HepG2 (cell line): ENCODE results near the gene HSF4. TPM values are rescaled to one million over a fixed set of nuclear protein-coding genes. Genes with fewer than 3 reads are reported as not detected.
A peak's percentile ranks its signal among the peaks of the same experiment; 100 is the strongest.

ENCODE experiments used
- AGO2 ChIP-seq: fragments of 200-400 bp; formaldehyde crosslinking; optimal IDR thresholded peaks from 2 replicates; pipeline ENCODE3; 2017; ENCODE audit warnings: mild to moderate bottlenecking, low read depth, low read length, moderate library complexity
- ERF ChIP-seq: IDR thresholded peaks from 2 replicates; pipeline ENCODE4 v1.6.1; 2018; ENCODE audit warnings: missing biosample characterization, missing genetic modification reagents
- HBP1 ChIP-seq: IDR thresholded peaks from 2 replicates; pipeline ENCODE4 v1.6.1; 2016; ENCODE audit warnings: low read depth, control low read depth
- HIC2 ChIP-seq: sonication (generic); formaldehyde crosslinking; IDR thresholded peaks from 2 replicates; pipeline ENCODE4 v1.9.0; 2022; ENCODE audit warnings: low read depth, missing genetic modification reagents
- RBAK ChIP-seq: sonication (generic); formaldehyde crosslinking; IDR thresholded peaks from 2 replicates; pipeline ENCODE4 v1.5.1; 2020; ENCODE audit warnings: mild to moderate bottlenecking, missing genetic modification reagents
- REPIN1 ChIP-seq: sonication (generic); formaldehyde crosslinking; IDR thresholded peaks from 2 replicates; pipeline ENCODE4 v1.8.0; 2022; ENCODE audit warnings: missing genetic modification reagents, low read depth, mild to moderate bottlenecking, borderline replicate concordance
- RXRA ChIP-seq: sonication (generic); formaldehyde crosslinking; IDR thresholded peaks from 2 replicates; pipeline ENCODE4 v1.5.1; 2020; ENCODE audit warnings: missing genetic modification reagents
- THRA ChIP-seq: sonication (generic); formaldehyde crosslinking; IDR thresholded peaks from 2 replicates; pipeline ENCODE4 v1.4.0; 2020; ENCODE audit warnings: missing genetic modification reagents, borderline replicate concordance
- ZMYM3 ChIP-seq: sonication (generic); formaldehyde crosslinking; IDR thresholded peaks from 2 replicates; pipeline ENCODE4 v1.5.1; 2020; ENCODE audit warnings: mild to moderate bottlenecking, missing genetic modification reagents
- ZNF292 ChIP-seq: sonication (generic); formaldehyde crosslinking; IDR thresholded peaks from 2 replicates; pipeline ENCODE4 v1.8.1; 2022; ENCODE audit warnings: mild to moderate bottlenecking, low read depth, missing genetic modification reagents, borderline replicate concordance
- ZNF557 ChIP-seq: sonication (generic); formaldehyde crosslinking; IDR thresholded peaks from 2 replicates; pipeline ENCODE4 v1.4.0; 2020; ENCODE audit warnings: missing genetic modification reagents
- ZNF609 ChIP-seq: sonication (generic); formaldehyde crosslinking; IDR thresholded peaks from 2 replicates; pipeline ENCODE4 v1.4.0; 2020; ENCODE audit warnings: mild to moderate bottlenecking, missing genetic modification reagents, borderline replicate concordance
- ZNF75D ChIP-seq: sonication (generic); formaldehyde crosslinking; IDR thresholded peaks from 2 replicates; pipeline ENCODE4 v1.8.1; 2023; ENCODE audit warnings: missing genetic modification reagents, mild to moderate bottlenecking, borderline replicate concordance
- ZNF772 ChIP-seq: sonication (generic); formaldehyde crosslinking; IDR thresholded peaks from 2 replicates; pipeline ENCODE4 v1.5.0; 2020; ENCODE audit warnings: mild to moderate bottlenecking, missing genetic modification reagents
- ZNF782 ChIP-seq: sonication (generic); formaldehyde crosslinking; IDR thresholded peaks from 2 replicates; pipeline ENCODE4 v1.4.0; 2020; ENCODE audit warnings: missing genetic modification reagents, mild to moderate bottlenecking, borderline replicate concordance
- polyA plus RNA-seq, 8 experiments: library from polyadenylated mRNA; depleted of rRNA in 3 of 8; stranded (reverse) in 7 of 8; unstranded in 1 of 8; fragments of >200 nt; fragmentation: Illumina TruSeq in 4 of 8; extraction: Trizol in 4 of 8; gene quantifications; 2 replicates each; pipeline versions ENCODE4 v1.2.1 to v1.2.3, GENCODE V29; 2011 to 2016; ENCODE audit warnings: low read depth in 4 of 8, missing spikeins in 1 of 8, mixed read lengths in 1 of 8; ENCODE audit not compliant: insufficient read depth in 1 of 8
- total RNA-seq, 5 experiments: library from RNA; depleted of rRNA; stranded (reverse); fragments of >200 nt; fragmentation: Illumina TruSeq; extraction: Trizol; gene quantifications; 2 replicates each; pipeline ENCODE4 v1.2.3, GENCODE V29; 2016; ENCODE audit warnings: low read depth in 1 of 5

HSF4 gene
- total and polyA plus RNA-seq, 2 of the 13 experiments (the other 11 are each of a cell fraction or from before 2014, with no cell fraction given): 3.5 to 16.9 TPM

- 0 out of 2 replicates have a peak, but pooled peaks have one; percentile 37 for TF ChIP-seq HIC2
- TF ChIP-seq ZNF75D (CRISPR knock-in tag): no peak
- TF ChIP-seq ZNF557: no peak
- TF ChIP-seq ERF (CRISPR knock-in tag): 0 out of 2 replicates have a peak, but pooled peaks have one; percentile 14
- 0 out of 2 replicates have a peak, but pooled peaks have one; percentile 29 for TF ChIP-seq REPIN1 (CRISPR knock-in tag)
- TF ChIP-seq RXRA (CRISPR knock-in tag): peak; percentile 51; the same call in 1 of the 2 replicates
- TF ChIP-seq ZMYM3 (CRISPR knock-in tag): 0 out of 2 replicates have a peak, but pooled peaks have one; percentile 55
- TF ChIP-seq ZNF609 (CRISPR knock-in tag): peak; percentile 23; the same call in 1 of the 2 replicates
- TF ChIP-seq HBP1 (CRISPR knock-in tag): 0 out of 2 replicates have a peak, but pooled peaks have one; percentile 15
- peak; percentile 93 for TF ChIP-seq AGO2
- peak; percentile 38; the same call in 1 of the 2 replicates for TF ChIP-seq THRA (CRISPR knock-in tag)
- 0 out of 2 replicates have a peak, but pooled peaks have one; percentile 47 for TF ChIP-seq RBAK (CRISPR knock-in tag)
- TF ChIP-seq ZNF772 (CRISPR knock-in tag): peak; percentile 51; the same call in 1 of the 2 replicates
- TF ChIP-seq ZNF292: peak; percentile 18; the same call in 1 of the 2 replicates
- 0 out of 2 replicates have a peak, but pooled peaks have one; percentile 23 for TF ChIP-seq ZNF782 (CRISPR knock-in tag)
Observed at GRCh38 chr16:67207249-67208091, 42.9 kb downstream of the HSF4 start (continued).
